ENCODE data around the gene SLC5A2.

- TF ChIP-seq MXI1 (IDR thresholded peaks at IDR 0.05; ENCODE audit: borderline replicate concordance, low read depth, low read length) (no peak), ETV6 (CRISPR knock-in tag; conservative IDR thresholded peaks at IDR 0.05) (no peak), CTCF (CRISPR knock-in tag; IDR thresholded peaks at IDR 0.05) (no peak)
These were observed 44.5 kb upstream of the SLC5A2 start for GRCh38 chr16:31438414-31438813.
